A673 (cell line): ENCODE data around the gene SLC6A20. TPM values are rescaled to one million over a fixed set of nuclear protein-coding genes. Genes with fewer than 3 reads are reported as not detected.

ENCODE experiments used
- BruUV-seq: library from RNA; stranded (reverse); fragments of 400-500 nt; replicated peaks from 2 replicates; lab custom pipeline; 2021; lab: Mats Ljungman, UMichigan
- CTCF ChIA-PET: fragments of 300-600 bp; sonication (Branson Sonifier 250); formaldehyde crosslinking; loops from one replicate; lab custom pipeline; 2022; ENCODE audit warnings: antibody characterized with exemption; lab: Charles Lee
- POLR2A ChIA-PET: fragments of 300-600 bp; sonication (Branson Sonifier 250); formaldehyde crosslinking; loops from one replicate; lab custom pipeline; 2022; ENCODE audit warnings: antibody characterized with exemption; ENCODE audit not compliant: low non-redundant PET; lab: Charles Lee
- DNase-seq: peaks from one replicate; pipeline ENCODE4 v3.0.0-alpha.2; 2015; ENCODE audit warnings: low spot score
- H3K27ac ChIP-seq: fragments of 200-600 bp; sonication (generic); 2 replicates; pipeline ENCODE4 v1.5.1; 2016; ENCODE audit warnings: mixed run types, low read depth, mild to moderate bottlenecking, mixed read lengths, antibody characterized with exemption, low read length; ENCODE audit not compliant: poor library complexity, severe bottlenecking
- H3K27me3 ChIP-seq: fragments of 200-600 bp; sonication (generic); replicated peaks from 2 replicates; pipeline ENCODE4 v1.6.1; 2017; ENCODE audit warnings: mixed run types, low read depth, mild to moderate bottlenecking, mixed read lengths, antibody characterized with exemption, low read length; ENCODE audit not compliant: insufficient read depth, poor library complexity
- H3K36me3 ChIP-seq: fragments of 200-600 bp; sonication (generic); 2 replicates; pipeline ENCODE4 v1.6.1; 2016; ENCODE audit warnings: mixed run types, mild to moderate bottlenecking, mixed read lengths, antibody characterized with exemption, low read length; ENCODE audit not compliant: insufficient read depth, poor library complexity, severe bottlenecking
- H3K4me1 ChIP-seq: fragments of 200-600 bp; sonication (generic); 2 replicates; pipeline ENCODE4 v1.6.1; 2017; ENCODE audit warnings: mixed run types, mild to moderate bottlenecking, mixed read lengths, antibody characterized with exemption, low read length; ENCODE audit not compliant: insufficient read depth, poor library complexity, severe bottlenecking
- H3K4me3 ChIP-seq: fragments of 200-600 bp; sonication (generic); 2 replicates; pipeline ENCODE4 v1.5.1; 2016; ENCODE audit warnings: low read depth, mixed run types, mild to moderate bottlenecking, mixed read lengths, low read length; ENCODE audit not compliant: poor library complexity, severe bottlenecking
- H3K9me3 ChIP-seq: fragments of 200-600 bp; sonication (generic); 2 replicates; pipeline ENCODE4 v1.6.1; 2016; ENCODE audit warnings: mixed run types, low read depth, mild to moderate bottlenecking, mixed read lengths, antibody characterized with exemption, low read length; ENCODE audit not compliant: poor library complexity, severe bottlenecking
- EZH2 ChIP-seq: fragments of 200-600 bp; sonication (generic); IDR thresholded peaks from 2 replicates; pipeline ENCODE4 v1.6.1; 2017; ENCODE audit warnings: borderline replicate concordance, low read depth, mild to moderate bottlenecking, mixed read lengths, antibody characterized with exemption, low read length; ENCODE audit not compliant: poor library complexity, severe bottlenecking
- intact Hi-C: fragments of 100-400 bp; cut with micrococcal nuclease; formaldehyde crosslinking; loops from one replicate; pipeline ENCODE4 v1.10.0; 2022; ENCODE audit not compliant: unreplicated experiment
- total RNA-seq: library from RNA; stranded (reverse); gene quantifications from 2 replicates; pipeline ENCODE4 v1.2.3, GENCODE V29; 2021
- TF ChIP-seq, protein P1 (sequence below): fragments of 300-800, 200-600 bp; sonication (generic); conservative IDR thresholded peaks from 2 replicates; pipeline ENCODE4 v1.5.1; 2017; ENCODE audit warnings: low read depth, mild to moderate bottlenecking, antibody characterized with exemption, low read length, moderate library complexity, mixed read lengths

The SLC6A20 gene
- total RNA-seq, 1 experiment from 2014 or later: not detected

GRCh38 chr3:45826908-45827307, 30.6 kb upstream of the SLC6A20 start:
- Histone ChIP-seq H3K27ac (no peak overlapping the region), H3K9me3 (no peaks in the 10 kb centered on the region), H3K36me3 (no peaks in the 10 kb centered on the region), H3K27me3 (no peaks in the 10 kb centered on the region), H3K4me3 (no peak overlapping the region), H3K4me1 (no peaks in the 10 kb centered on the region)
- CTCF ChIA-PET: no interaction called here
- TF ChIP-seq, protein P1, sequence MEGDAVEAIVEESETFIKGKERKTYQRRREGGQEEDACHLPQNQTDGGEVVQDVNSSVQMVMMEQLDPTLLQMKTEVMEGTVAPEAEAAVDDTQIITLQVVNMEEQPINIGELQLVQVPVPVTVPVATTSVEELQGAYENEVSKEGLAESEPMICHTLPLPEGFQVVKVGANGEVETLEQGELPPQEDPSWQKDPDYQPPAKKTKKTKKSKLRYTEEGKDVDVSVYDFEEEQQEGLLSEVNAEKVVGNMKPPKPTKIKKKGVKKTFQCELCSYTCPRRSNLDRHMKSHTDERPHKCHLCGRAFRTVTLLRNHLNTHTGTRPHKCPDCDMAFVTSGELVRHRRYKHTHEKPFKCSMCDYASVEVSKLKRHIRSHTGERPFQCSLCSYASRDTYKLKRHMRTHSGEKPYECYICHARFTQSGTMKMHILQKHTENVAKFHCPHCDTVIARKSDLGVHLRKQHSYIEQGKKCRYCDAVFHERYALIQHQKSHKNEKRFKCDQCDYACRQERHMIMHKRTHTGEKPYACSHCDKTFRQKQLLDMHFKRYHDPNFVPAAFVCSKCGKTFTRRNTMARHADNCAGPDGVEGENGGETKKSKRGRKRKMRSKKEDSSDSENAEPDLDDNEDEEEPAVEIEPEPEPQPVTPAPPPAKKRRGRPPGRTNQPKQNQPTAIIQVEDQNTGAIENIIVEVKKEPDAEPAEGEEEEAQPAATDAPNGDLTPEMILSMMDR: no peak
- no peak for TF ChIP-seq EZH2
- DNase-seq: no peak
- no TSS peak for BruUV-seq
- POLR2A ChIA-PET: no interaction called here
- intact Hi-C loops: no loop called here

- Histone ChIP-seq H3K4me3 (no peak overlapping the region), H3K36me3 (no peaks in the 10 kb centered on the region), H3K9me3 (no peaks in the 10 kb centered on the region), H3K4me1 (no peaks in the 10 kb centered on the region), H3K27me3 (no peaks in the 10 kb centered on the region), H3K27ac (no peak overlapping the region)
- BruUV-seq: no TSS peak
- ChIA-PET CTCF (no interaction called here), POLR2A (no interaction called here)
- TF ChIP-seq, protein P1: no peak
- TF ChIP-seq EZH2: no peak
- no peak for DNase-seq
- intact Hi-C loops: no loop called here
These were observed 30.0 kb upstream of the SLC6A20 start for GRCh38 chr3:45826321-45826720.

GRCh38 chr3:45821127-45821526, 24.8 kb upstream of the SLC6A20 start:
- H3K9me3 ChIP-seq: no peaks in the 10 kb centered on the region
- H3K36me3 ChIP-seq: no peaks in the 10 kb centered on the region
- intact Hi-C loops: no loop called here
- H3K4me3 ChIP-seq: no peak overlapping the region
- no peak for DNase-seq
- BruUV-seq: no TSS peak
- ChIA-PET POLR2A (no interaction called here), CTCF (no interaction called here)
- no peak for TF ChIP-seq EZH2
- TF ChIP-seq, protein P1: no peak
- H3K4me1 ChIP-seq: no peaks in the 10 kb centered on the region
- no peak overlapping the region for H3K27ac ChIP-seq
- no peaks in the 10 kb centered on the region for H3K27me3 ChIP-seq
